Panc1 (cell line): ENCODE data around the gene SERP1. TPM values are rescaled to one million over a fixed set of nuclear protein-coding genes. Genes with fewer than 3 reads are reported as not detected.

Experiments used
- ATAC-seq: fragments of 200-7000 bp; cut with Tn5 transposase; 2 replicates; pipeline ENCODE4 v1.9.1; 2020; ENCODE audit warnings: mild to moderate bottlenecking, moderate library complexity
- Bru-seq: library from RNA; stranded (reverse); fragments of 400-500 nt; gene quantifications from one replicate; lab custom pipeline; 2021; lab: Mats Ljungman, UMichigan
- BruChase-seq, 2 experiments: library from RNA; stranded (reverse); fragments of 400-500 nt; gene quantifications; one replicate each; lab custom pipeline; 2021; lab: Mats Ljungman, UMichigan
- BruUV-seq: library from RNA; stranded (reverse); fragments of 400-500 nt; replicated peaks from 2 replicates; lab custom pipeline; 2021; lab: Mats Ljungman, UMichigan
- CTCF ChIA-PET: fragments of 300-600 bp; sonication (Branson Sonifier 250); formaldehyde crosslinking; loops from one replicate; lab custom pipeline; 2022; ENCODE audit warnings: antibody characterized with exemption; lab: Charles Lee
- POLR2A ChIA-PET: fragments of 300-600 bp; sonication (Branson Sonifier 250); formaldehyde crosslinking; loops from one replicate; lab custom pipeline; 2022; ENCODE audit warnings: antibody characterized with exemption; lab: Charles Lee
- DNase-seq: peaks from one replicate; pipeline ENCODE4 v3.0.0-alpha.2; 2010; ENCODE audit warnings: low read depth, low spot score
- H3K27ac ChIP-seq: 2 replicates; pipeline ENCODE4 v1.5.1; 2011; ENCODE audit warnings: mild to moderate bottlenecking, low read length, inconsistent platforms
- H3K27me3 ChIP-seq: fragments of 200-500 bp; sonication (Bioruptor generic); 2 replicates; pipeline ENCODE4 v1.6.0; 2014; ENCODE audit warnings: low read length, inconsistent platforms; ENCODE audit not compliant: control insufficient read depth, insufficient read depth
- H3K36me3 ChIP-seq: fragments of 200-500 bp; sonication (Bioruptor generic); 2 replicates; pipeline ENCODE4 v1.5.1; 2014; ENCODE audit warnings: inconsistent platforms, mild to moderate bottlenecking, low read length, moderate library complexity; ENCODE audit not compliant: control insufficient read depth, insufficient read depth
- H3K4me1 ChIP-seq: 2 replicates; pipeline ENCODE4 v1.5.1; 2011; ENCODE audit warnings: inconsistent platforms, mild to moderate bottlenecking, low read length, moderate library complexity; ENCODE audit not compliant: control insufficient read depth, insufficient read depth
- H3K4me3 ChIP-seq, 2 experiments: 2 replicates each; pipeline ENCODE4 v1.5.1; 2011 to 2012; ENCODE audit warnings: low read depth in 2 of 2, low read length in 2 of 2, mild to moderate bottlenecking in 2 of 2, inconsistent platforms in 1 of 2, moderate library complexity in 1 of 2
- H3K9me3 ChIP-seq: fragments of 200-500 bp; sonication (Bioruptor generic); 2 replicates; pipeline ENCODE4 v1.5.1; 2014; ENCODE audit warnings: low read depth, mild to moderate bottlenecking, inconsistent platforms, low read length, moderate library complexity; ENCODE audit not compliant: control insufficient read depth, insufficient read depth
- POLR2AphosphoS5 ChIP-seq: IDR thresholded peaks from 2 replicates; pipeline ENCODE4 v1.6.1; 2012; ENCODE audit warnings: mild to moderate bottlenecking, low read depth, low read length, moderate library complexity
- SIN3A ChIP-seq: IDR thresholded peaks from 2 replicates; pipeline ENCODE4 v1.6.1; 2012; ENCODE audit warnings: low read depth, mild to moderate bottlenecking, low read length, moderate library complexity, borderline replicate concordance; ENCODE audit not compliant: insufficient read depth
- TCF7L2 ChIP-seq: IDR thresholded peaks from 2 replicates; pipeline ENCODE4 v1.6.1; 2011; ENCODE audit warnings: mild to moderate bottlenecking, low read depth, low read length, inconsistent platforms
- in situ Hi-C: cut with HindIII; loops from 2 replicates; pipeline ENCODE4 v1.10.0; 2016; ENCODE audit warnings: low sequenced_read_pairs, low pct_unique_long_range_greater_than_20kb
- intact Hi-C: fragments of 100-400 bp; cut with micrococcal nuclease; formaldehyde crosslinking; loops from one replicate; pipeline ENCODE4 v1.10.0; 2022; ENCODE audit not compliant: unreplicated experiment
- long read RNA-seq: library from polyadenylated mRNA; unstranded; transcript quantifications from one replicate; pipeline ENCODE4 v2.0.0, GENCODE V29; 2021; ENCODE audit not compliant: unreplicated experiment
- polyA plus RNA-seq: library from polyadenylated mRNA; unstranded; fragments of >200 nt; gene quantifications from one replicate; pipeline ENCODE4 v1.2.1, GENCODE V29; 2012; ENCODE audit warnings: missing spikeins; ENCODE audit not compliant: insufficient read length
- total RNA-seq: library from RNA; stranded (reverse); gene quantifications from one replicate; pipeline ENCODE4 v1.2.1, GENCODE V29; 2021; ENCODE audit not compliant: unreplicated experiment
- TF ChIP-seq, protein P1 (sequence below), 2 experiments: IDR thresholded peaks; 2 replicates each; pipeline ENCODE4 v1.6.1; 2011 to 2012; ENCODE audit warnings: low read depth in 2 of 2, control low read depth in 1 of 2, low read length in 1 of 2, mild to moderate bottlenecking in 1 of 2, moderate library complexity in 1 of 2; ENCODE audit not compliant: insufficient read depth in 1 of 2
- TF ChIP-seq, protein P2 (sequence below): fragments of 450-650 bp; IDR thresholded peaks from 2 replicates; pipeline ENCODE4 v1.5.1; 2017; ENCODE audit warnings: mild to moderate bottlenecking

The SERP1 gene
- total RNA-seq (75.0 TPM), Bru-seq, nascent RNA (percentile 66 among the genes with signal in this experiment), BruChase-seq, experiment 1, labeled RNA remaining after a 2-hour chase (percentile 80 among the genes with signal in this experiment), BruChase-seq, experiment 2, labeled RNA remaining after a 6-hour chase (percentile 86 among the genes with signal in this experiment)
- 204 TPM for polyA plus RNA-seq
- long read RNA-seq, transcript SERP1-201 (3 exons, 3,171 nt): major isoform, 346 of 388 reads
- long read RNA-seq, transcript SERP1-208 (2 exons, 830 nt): minor isoform, 9 of 388 reads
- long read RNA-seq, partial matches to known transcripts: 0 of 388 reads
- long read RNA-seq, other reads (novel, unspliced or antisense): 30 of 388 reads

DNA sequence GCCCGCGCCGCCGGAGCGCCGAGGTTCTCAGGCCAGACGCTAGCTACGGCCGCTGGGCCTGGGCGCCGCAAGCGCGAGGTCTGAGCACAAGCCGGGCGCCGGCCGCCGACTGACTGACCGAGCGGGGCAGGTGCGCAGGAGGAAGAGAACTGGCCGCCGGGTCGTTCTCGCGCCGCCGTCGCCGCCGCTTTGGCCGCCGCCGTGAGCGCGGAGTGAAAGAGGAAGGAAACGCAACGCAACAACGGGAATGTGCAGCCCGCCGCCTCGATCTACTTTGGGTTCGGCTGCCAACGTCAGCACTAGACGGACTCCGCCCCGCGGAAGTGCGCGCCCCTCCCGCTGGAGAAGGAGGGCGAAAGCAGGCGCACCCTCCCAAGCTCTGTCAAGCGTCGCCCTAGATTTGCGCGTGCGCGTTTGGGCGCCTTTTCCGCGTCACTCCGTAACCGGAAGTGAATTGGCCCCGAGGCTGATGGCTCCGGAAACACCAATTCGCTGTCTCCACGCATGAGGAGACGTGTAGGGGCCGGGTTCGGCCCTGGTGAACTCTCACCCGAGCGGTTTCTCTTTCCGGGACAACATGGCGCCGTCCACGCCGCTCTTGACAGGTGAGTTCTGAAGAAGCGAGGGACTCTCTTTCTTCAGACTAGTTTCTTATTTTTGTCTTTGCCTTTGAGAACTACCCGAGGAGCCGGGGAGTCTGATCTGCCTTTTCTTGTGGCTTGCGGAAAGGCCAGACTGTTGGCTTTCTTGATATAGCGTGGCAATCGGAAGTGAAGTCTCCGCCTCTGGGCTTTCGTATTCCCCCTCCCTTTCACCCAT is at the start of gene SERP1, which contains the start of gene EIF2A:
Gene SERP1, minus strand, starts transcription at position 271 of the 819 bp plus-strand sequence. CDS start 361 bp downstream, outside the sequence.
Gene EIF2A, plus strand, starts transcription at position 562 of the 819 bp plus-strand sequence. Its CDS starts 16 bp downstream, at position 578.
- ChIA-PET POLR2A (interaction anchor here (0.5 kb wide), 2 partner anchors 12 to 114 kb away, joined by 3 to 7 read pairs; no protein-coding TSS in a partner anchor), CTCF (interaction anchor here (0.5 kb wide), 1 partner anchor 540 kb away, joined by 4 read pairs; no protein-coding TSS in a partner anchor)
- no TSS peak for BruUV-seq
- TF ChIP-seq, protein P1, sequence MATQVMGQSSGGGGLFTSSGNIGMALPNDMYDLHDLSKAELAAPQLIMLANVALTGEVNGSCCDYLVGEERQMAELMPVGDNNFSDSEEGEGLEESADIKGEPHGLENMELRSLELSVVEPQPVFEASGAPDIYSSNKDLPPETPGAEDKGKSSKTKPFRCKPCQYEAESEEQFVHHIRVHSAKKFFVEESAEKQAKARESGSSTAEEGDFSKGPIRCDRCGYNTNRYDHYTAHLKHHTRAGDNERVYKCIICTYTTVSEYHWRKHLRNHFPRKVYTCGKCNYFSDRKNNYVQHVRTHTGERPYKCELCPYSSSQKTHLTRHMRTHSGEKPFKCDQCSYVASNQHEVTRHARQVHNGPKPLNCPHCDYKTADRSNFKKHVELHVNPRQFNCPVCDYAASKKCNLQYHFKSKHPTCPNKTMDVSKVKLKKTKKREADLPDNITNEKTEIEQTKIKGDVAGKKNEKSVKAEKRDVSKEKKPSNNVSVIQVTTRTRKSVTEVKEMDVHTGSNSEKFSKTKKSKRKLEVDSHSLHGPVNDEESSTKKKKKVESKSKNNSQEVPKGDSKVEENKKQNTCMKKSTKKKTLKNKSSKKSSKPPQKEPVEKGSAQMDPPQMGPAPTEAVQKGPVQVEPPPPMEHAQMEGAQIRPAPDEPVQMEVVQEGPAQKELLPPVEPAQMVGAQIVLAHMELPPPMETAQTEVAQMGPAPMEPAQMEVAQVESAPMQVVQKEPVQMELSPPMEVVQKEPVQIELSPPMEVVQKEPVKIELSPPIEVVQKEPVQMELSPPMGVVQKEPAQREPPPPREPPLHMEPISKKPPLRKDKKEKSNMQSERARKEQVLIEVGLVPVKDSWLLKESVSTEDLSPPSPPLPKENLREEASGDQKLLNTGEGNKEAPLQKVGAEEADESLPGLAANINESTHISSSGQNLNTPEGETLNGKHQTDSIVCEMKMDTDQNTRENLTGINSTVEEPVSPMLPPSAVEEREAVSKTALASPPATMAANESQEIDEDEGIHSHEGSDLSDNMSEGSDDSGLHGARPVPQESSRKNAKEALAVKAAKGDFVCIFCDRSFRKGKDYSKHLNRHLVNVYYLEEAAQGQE (IDR thresholded peaks at IDR 0.05; ENCODE audit: insufficient read depth in 1 of 2, low read depth in 2 of 2, low read length in 1 of 2): no peak; a peak in 1 of 4 replicates
- TF ChIP-seq TCF7L2: peak; percentile 78; the same call in 1 of the 2 replicates
- TF ChIP-seq, protein P2, sequence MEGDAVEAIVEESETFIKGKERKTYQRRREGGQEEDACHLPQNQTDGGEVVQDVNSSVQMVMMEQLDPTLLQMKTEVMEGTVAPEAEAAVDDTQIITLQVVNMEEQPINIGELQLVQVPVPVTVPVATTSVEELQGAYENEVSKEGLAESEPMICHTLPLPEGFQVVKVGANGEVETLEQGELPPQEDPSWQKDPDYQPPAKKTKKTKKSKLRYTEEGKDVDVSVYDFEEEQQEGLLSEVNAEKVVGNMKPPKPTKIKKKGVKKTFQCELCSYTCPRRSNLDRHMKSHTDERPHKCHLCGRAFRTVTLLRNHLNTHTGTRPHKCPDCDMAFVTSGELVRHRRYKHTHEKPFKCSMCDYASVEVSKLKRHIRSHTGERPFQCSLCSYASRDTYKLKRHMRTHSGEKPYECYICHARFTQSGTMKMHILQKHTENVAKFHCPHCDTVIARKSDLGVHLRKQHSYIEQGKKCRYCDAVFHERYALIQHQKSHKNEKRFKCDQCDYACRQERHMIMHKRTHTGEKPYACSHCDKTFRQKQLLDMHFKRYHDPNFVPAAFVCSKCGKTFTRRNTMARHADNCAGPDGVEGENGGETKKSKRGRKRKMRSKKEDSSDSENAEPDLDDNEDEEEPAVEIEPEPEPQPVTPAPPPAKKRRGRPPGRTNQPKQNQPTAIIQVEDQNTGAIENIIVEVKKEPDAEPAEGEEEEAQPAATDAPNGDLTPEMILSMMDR: no peak
- TF ChIP-seq SIN3A: peak; percentile 58; the same call in 1 of the 2 replicates
- peak; percentile 94 for TF ChIP-seq POLR2AphosphoS5
- in situ Hi-C loops: no loop called here
- intact Hi-C loops: no loop called here
- Histone ChIP-seq H3K4me1 (peaks cover 30% of the 10 kb centered on the region), H3K27me3 (no peaks in the 10 kb centered on the region), H3K27ac (peak within 1 kb of the TSS; percentile 99), H3K4me3 (peak within 1 kb of the TSS; percentile 67 to 85), H3K36me3 (peaks cover 33% of the 10 kb centered on the region), H3K9me3 (no peaks in the 10 kb centered on the region)
- DNase-seq: peak; percentile 99
- ATAC-seq: peak; percentile 98

DNA sequence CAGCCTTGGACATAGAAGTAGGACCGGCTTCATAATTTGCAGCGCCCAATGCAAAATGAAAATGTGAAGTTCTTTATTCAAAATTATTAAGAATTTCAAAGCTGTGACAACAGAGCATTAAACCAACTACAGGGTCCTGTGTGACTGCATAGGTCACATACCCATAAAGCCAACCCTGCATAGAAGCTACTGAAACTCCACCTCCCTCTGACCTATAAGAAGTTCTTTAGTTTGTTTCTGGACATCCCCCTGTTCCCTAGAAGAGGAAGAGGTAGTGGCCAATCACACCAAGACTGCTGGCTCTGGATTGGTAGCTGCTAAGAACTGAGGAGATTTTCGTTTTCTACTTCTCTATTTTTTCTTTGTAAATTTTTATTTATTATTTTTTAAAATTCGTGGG is 47.9 kb upstream of the SERP1 start:
- Histone ChIP-seq H3K36me3 (no peaks in the 10 kb centered on the region), H3K4me3 (no peak overlapping the region), H3K9me3 (no peaks in the 10 kb centered on the region), H3K27ac (no peak overlapping the region), H3K27me3 (no peaks in the 10 kb centered on the region), H3K4me1 (peaks cover 2% of the 10 kb centered on the region; the same call in 1 of the 2 replicates)
- DNase-seq (no peak), ATAC-seq (no peak)
- no TSS peak for BruUV-seq
- in situ Hi-C loops (no loop called here), intact Hi-C loops (no loop called here)
- ChIA-PET CTCF (no interaction called here), POLR2A (no interaction called here)
- TF ChIP-seq SIN3A (no peak), POLR2AphosphoS5 (no peak), TCF7L2 (no peak)
- TF ChIP-seq, protein P1 (IDR thresholded peaks at IDR 0.05; ENCODE audit: insufficient read depth in 1 of 2, low read depth in 2 of 2, low read length in 1 of 2): no peak
- TF ChIP-seq, protein P2: no peak
